Stimulated activated naive B cell treated with anti-CD40 and anti-IgM and Interleukin-4, amounts not matched to agents 10 μg/mL and 1 μg/mL and 100 μg/mL, for 72 hours (primary cell): ENCODE results near the gene SKAP1.

Experiments
- ATAC-seq, 2 donors: fragments of 150-1000 bp; cut with Tn5 transposase; replicated peaks; 2 replicates each; pipeline ENCODE4 v1.10.0; 2021; ENCODE audit warnings: moderate library complexity in 1 of 2
- DNase-seq: peaks from one replicate; pipeline ENCODE4 v3.0.0; 2021
- H3K27ac Mint-ChIP-seq: one replicate; pipeline ENCODE4 v1.8.0; 2022; ENCODE audit warnings: mild to moderate bottlenecking, mixed read lengths
- H3K27me3 Mint-ChIP-seq, 2 donors: one replicate each; pipeline ENCODE4 v1.8.0; 2022; ENCODE audit warnings: mixed read lengths in 2 of 2
- H3K36me3 Mint-ChIP-seq, 2 donors: one replicate each; pipeline ENCODE4 v1.8.0; 2022; ENCODE audit warnings: mixed read lengths in 2 of 2, mild to moderate bottlenecking in 1 of 2
- H3K4me1 Mint-ChIP-seq, 2 donors: one replicate each; pipeline ENCODE4 v1.8.0; 2022; ENCODE audit warnings: mixed read lengths in 2 of 2, mild to moderate bottlenecking in 1 of 2
- H3K4me3 Mint-ChIP-seq, 2 donors: one replicate each; pipeline ENCODE4 v1.8.0; 2022; ENCODE audit warnings: mild to moderate bottlenecking in 2 of 2, mixed read lengths in 2 of 2, moderate library complexity in 1 of 2
- H3K9me3 Mint-ChIP-seq, 2 donors: one replicate each; pipeline ENCODE4 v1.8.0; 2022; ENCODE audit warnings: mixed read lengths in 2 of 2, mild to moderate bottlenecking in 1 of 2

SKAP1 gene

DNA sequence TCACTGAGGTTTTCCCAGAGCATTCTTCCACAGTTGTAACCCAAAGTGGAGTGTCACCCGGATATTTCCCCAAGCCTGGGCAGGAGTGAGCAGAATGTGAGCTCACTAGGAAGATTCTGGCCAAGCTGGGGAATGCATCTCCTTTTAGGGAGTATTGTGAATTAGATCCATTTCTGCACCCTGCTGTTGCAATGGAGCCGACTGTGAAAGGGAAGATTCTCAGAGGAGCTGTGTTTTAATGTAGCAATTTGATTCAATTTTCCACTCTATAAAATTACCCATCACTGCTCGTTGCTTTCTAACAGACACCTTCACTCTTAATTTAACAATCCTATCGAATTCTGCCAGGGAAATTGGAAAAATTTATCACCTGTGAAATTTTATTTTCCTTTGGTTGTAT, 251.7 kb downstream of the SKAP1 start:
- Mint-ChIP-seq H3K36me3 (peaks cover 28 to 58% of the 10 kb centered on the region in 2 donors), H3K4me3 (no peak overlapping the region), H3K9me3 (no peaks in the 10 kb centered on the region), H3K4me1 (peaks cover 4 to 15% of the 10 kb centered on the region in 2 donors), H3K27ac (no peak overlapping the region), H3K27me3 (no peaks in the 10 kb centered on the region)
- no peak for ATAC-seq
- no peak for DNase-seq

DNA sequence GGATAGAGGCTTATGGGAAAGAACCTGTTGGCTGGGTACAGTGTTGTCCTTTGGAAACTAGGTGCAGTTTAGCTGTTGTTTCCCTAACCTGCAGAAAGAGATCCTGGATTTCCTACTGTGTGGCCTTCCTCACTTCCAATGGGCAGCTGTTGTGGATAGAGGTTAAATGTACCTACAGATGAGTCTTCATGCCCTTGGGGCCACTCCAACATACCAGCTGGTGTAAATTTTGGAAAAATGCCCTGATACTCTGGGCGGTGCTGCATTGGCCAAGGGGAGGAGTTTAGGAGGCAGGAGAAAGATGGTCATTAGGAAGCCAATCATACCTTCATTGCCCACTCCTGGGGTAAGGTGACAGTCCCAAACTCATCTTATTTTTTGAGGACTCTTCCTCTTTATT, 252.2 kb downstream of the SKAP1 start:
- Mint-ChIP-seq H3K36me3 (peaks cover 25 to 55% of the 10 kb centered on the region in 2 donors), H3K27me3 (no peaks in the 10 kb centered on the region), H3K4me3 (no peak overlapping the region), H3K27ac (no peak overlapping the region), H3K9me3 (no peaks in the 10 kb centered on the region), H3K4me1 (peaks cover 4 to 15% of the 10 kb centered on the region in 2 donors)
- DNase-seq (no peak), ATAC-seq (no peak)

DNA sequence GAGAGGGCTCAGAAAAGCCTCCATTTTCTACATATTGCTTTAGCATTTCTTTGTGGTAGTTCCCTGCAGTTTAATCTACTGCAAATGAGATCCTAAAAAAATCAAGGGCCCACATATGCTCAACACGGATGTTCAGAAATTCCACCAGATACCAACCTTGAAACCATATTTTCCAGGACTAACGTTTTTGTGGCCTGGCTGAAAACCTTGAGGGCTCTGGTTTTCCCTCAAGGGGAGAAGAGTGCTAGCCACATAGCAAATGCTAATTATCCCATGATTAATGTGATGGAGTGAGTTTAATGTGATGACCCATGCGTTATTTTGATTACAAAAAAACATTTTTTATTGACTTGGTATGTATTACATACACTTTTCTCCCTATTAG, 253.6 kb downstream of the SKAP1 start:
- H3K36me3 Mint-ChIP-seq, result peaks cover 24 to 53% of the 10 kb centered on the region in 2 donors
- DNase-seq (no peak), ATAC-seq (no peak)
- no peaks in the 10 kb centered on the region for H3K9me3 Mint-ChIP-seq
- H3K4me3 Mint-ChIP-seq, result no peak overlapping the region
- no peaks in the 10 kb centered on the region for H3K27me3 Mint-ChIP-seq
- H3K4me1 Mint-ChIP-seq, result peaks cover 4 to 15% of the 10 kb centered on the region in 2 donors
- H3K27ac Mint-ChIP-seq, result no peak overlapping the region

DNA sequence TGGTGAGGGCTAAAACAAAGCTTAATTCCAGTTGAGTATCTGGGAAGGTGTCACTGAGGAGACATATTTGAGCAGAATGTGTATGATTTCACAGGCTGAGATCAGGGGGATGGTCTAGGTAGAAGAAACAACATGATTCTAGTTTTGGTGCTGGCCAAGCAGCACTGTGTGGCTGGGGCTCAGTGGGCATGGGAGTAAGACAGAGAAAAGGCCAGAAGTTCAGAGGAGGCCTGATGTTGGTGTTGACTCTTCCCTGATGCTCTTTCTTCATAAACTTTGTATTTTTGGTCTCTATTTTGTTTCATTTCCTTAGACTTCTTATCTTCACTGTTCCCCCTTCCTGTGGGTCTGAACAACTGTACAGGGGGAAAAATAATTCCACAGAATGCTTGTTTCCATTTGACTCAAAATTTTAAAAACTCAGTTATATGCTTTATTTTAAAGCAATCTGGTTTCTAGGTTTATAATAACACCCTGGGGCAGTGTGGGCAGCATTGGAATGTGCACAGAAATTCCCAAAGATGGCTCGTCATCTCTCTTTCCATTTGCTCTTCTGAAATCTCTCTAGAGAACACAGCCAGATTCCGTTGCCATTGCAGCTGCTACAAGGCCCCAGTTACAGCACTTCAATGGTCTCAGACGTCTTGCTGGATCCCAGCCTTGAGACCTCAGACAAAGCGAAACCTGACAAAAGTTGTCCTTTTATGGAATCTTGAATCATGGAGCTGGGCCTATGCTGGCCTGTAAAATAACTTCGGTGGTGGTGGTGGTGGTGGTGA, 254.1 kb downstream of the SKAP1 start:
- H3K4me3 Mint-ChIP-seq, result no peak overlapping the region
- no peak for ATAC-seq
- H3K27ac Mint-ChIP-seq, result no peak overlapping the region
- peaks cover 4 to 15% of the 10 kb centered on the region in 2 donors for H3K4me1 Mint-ChIP-seq
- peaks cover 26 to 54% of the 10 kb centered on the region in 2 donors for H3K36me3 Mint-ChIP-seq
- DNase-seq, result no peak
- no peaks in the 10 kb centered on the region for H3K27me3 Mint-ChIP-seq
- no peaks in the 10 kb centered on the region for H3K9me3 Mint-ChIP-seq

DNA sequence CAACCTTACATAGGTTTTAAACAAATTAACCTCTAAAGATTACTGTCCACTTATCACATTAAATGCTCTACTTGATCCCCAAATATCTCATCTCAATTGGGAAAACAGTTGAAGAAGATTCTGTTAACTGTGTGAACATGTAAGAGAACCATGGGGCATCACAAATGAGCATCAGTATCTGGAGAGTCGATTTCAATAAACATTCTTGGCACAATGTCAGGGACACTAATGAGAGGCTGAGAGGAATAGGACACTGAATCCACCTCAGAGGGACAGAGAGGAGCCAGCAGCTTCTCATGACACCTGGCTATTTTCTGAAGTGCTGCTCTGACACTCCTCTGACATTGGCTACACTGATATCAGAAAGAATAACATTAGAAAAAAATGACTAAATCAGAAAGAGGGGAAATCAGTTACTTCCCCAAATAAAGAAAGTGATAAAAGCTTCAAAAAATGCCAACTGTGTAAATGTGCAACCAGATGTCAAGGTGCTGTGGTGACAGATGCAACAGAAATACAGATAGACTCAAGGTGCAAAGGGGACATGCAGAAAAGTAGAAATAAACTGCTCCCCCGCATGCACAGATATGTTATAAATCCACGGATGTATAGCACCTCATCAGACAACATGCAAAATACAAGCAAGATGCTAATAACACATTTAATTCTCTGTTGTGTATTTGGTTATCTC, 255.0 kb downstream of the SKAP1 start:
- ATAC-seq (peak in 1 of 2 donors; percentile 25), DNase-seq (no peak)
- H3K27me3 Mint-ChIP-seq, result no peaks in the 10 kb centered on the region
- H3K9me3 Mint-ChIP-seq, result no peaks in the 10 kb centered on the region
- no peak overlapping the region for H3K4me3 Mint-ChIP-seq
- no peak overlapping the region for H3K27ac Mint-ChIP-seq
- peaks cover 4 to 15% of the 10 kb centered on the region in 2 donors for H3K4me1 Mint-ChIP-seq
- H3K36me3 Mint-ChIP-seq, result peaks cover 24 to 51% of the 10 kb centered on the region in 2 donors

DNA sequence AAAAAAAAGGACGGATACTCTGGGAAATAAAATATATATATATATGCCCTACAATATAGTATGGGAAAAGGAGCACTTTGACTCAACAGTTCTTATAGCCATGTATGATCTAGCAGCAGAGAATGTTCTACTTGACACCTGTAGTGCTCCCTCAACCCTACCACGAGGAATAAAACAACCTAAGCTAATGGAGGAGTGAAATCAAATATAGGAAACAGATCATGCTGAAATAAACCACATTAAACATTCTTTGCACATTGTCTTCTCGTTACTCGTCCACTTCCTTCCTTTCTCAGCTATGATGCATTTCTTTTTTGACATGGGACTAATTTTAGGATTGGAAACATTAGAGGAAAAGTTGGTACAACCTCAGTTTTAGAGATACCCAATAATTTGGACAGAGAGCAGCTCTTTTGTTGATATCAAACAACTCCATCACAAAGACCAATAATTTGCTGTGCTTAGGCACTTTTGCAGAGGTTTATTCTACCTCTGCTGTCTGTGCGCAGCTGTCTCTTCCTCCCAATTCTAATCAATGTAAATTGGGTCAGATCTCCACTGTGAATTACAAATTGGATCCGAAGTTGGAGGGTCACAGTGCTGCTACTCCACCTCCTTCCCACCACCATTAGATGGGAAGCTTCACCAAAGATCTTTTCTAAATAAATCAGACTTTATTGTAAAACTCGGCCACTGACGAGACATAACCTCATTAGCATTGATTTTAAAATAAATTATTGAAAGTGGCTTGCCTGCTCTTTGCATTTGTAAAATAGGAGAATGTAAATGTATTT, 256.6 kb downstream of the SKAP1 start:
- Mint-ChIP-seq H3K36me3 (peaks cover 14 to 40% of the 10 kb centered on the region in 2 donors), H3K9me3 (no peaks in the 10 kb centered on the region), H3K27me3 (no peaks in the 10 kb centered on the region), H3K4me1 (peaks cover 4 to 15% of the 10 kb centered on the region in 2 donors), H3K27ac (no peak overlapping the region), H3K4me3 (no peak overlapping the region)
- no peak for DNase-seq
- no peak for ATAC-seq

DNA sequence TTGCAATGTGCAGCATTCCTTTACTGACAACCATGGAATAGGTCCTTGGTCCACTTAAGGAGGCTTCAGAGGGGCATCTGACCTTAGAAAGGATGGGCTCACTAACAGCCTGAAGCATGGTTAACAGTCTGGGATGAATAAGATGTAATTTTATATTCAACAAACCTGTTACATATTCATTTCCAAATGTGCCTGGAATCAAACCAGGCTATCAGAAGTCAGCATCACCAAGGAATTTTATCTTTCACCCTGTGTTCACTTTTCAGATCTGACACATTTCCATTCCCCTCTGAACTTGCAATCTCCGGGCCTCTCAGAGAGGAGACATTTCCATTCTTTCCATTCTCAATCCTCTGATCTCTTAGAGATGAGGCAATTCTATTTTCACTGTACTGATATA, 260.1 kb downstream of the SKAP1 start:
- no peak for ATAC-seq
- peaks cover 16 to 21% of the 10 kb centered on the region in 2 donors for H3K36me3 Mint-ChIP-seq
- no peak for DNase-seq
- no peak overlapping the region for H3K4me3 Mint-ChIP-seq
- peaks cover 2% of the 10 kb centered on the region in 2 donors for H3K4me1 Mint-ChIP-seq
- H3K27ac Mint-ChIP-seq, result no peak overlapping the region
- H3K9me3 Mint-ChIP-seq, result no peaks in the 10 kb centered on the region
- no peaks in the 10 kb centered on the region for H3K27me3 Mint-ChIP-seq

DNA sequence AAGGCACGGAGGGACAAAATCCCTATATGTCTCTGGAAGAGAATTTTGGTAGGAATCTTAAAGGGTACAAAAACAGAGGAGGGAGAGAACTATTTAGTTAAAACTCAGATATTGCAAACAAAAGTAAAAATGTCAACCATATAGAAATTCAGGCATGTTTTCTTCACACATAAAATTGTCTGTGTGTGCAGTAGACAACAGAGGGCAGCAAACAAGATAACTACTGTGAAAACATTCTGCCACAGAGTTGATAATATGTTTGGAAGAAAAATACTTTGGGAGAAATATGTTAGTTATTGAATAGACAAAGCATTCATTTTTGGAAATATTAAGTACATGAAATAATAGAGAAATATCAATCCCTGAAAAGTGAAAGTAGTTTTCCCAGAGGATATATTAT, 266.2 kb downstream of the SKAP1 start:
- ATAC-seq, result no peak
- H3K4me3 Mint-ChIP-seq, result no peak overlapping the region
- H3K27me3 Mint-ChIP-seq, result no peaks in the 10 kb centered on the region
- H3K4me1 Mint-ChIP-seq, result no peaks in the 10 kb centered on the region
- H3K9me3 Mint-ChIP-seq, result no peaks in the 10 kb centered on the region
- no peak overlapping the region for H3K27ac Mint-ChIP-seq
- H3K36me3 Mint-ChIP-seq, result peaks cover 0 to 8% of the 10 kb centered on the region in 2 donors
- no peak for DNase-seq

DNA sequence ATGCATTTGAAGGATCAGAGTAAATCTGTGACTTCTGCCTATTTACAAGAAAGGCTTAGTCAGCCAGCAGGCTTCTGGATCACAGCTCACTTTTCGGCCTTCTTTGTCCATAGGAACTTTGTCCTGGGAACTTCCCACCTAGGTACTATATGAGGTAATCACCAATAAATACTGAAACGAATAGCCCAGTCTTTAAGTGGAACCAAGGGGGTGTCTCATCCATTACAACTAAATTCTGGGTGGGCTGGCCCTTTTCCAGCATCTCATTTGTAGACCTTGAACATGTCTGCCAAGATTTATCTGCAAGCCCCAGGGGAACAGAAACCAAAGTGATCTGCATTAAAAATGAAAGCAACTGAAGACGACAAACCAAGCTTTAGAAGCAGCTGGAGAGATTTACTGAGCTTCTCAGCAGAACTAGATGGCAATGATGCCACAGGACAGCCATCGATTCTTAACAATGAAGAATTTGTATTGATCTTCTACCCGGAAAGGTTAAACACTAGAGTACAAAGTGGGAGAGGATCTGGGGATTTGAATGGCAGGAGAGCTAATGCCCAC, 267.0 kb downstream of the SKAP1 start:
- DNase-seq, result no peak
- no peaks in the 10 kb centered on the region for H3K4me1 Mint-ChIP-seq
- H3K9me3 Mint-ChIP-seq, result no peaks in the 10 kb centered on the region
- H3K36me3 Mint-ChIP-seq, result peaks cover 0 to 7% of the 10 kb centered on the region in 2 donors
- no peaks in the 10 kb centered on the region for H3K27me3 Mint-ChIP-seq
- ATAC-seq, result no peak
- no peak overlapping the region for H3K27ac Mint-ChIP-seq
- no peak overlapping the region for H3K4me3 Mint-ChIP-seq

DNA sequence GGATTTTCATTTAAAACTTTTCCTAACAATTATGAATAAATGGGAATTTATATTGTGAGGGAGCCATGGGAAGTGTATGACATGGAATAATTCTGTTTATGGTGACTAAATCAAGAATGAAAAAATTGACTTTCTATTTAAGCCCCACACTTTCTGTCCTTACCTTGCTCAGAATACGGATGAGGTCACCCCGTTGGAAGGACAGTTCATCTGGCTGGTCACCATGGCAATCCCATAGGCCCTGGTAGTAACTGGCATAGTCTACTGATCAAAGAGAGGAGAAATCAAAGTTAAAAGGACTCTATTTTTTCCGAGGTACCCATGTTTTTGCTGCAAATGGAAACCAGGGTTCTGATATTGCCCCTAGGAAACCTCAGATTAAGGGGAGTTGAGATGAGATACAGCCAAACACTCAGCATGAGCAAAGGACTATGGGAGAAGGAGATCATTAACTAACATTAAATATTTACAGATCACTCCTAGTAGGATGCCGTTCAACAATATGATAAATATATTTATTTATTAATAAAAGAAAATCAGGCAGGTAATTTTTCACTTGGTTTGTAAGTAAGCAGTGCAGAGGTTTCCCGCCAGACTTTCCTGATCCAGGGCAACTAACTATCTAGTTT, 267.6 kb downstream of the SKAP1 start:
- ATAC-seq (no peak), DNase-seq (no peak)
- H3K27ac Mint-ChIP-seq, result no peak overlapping the region
- no peaks in the 10 kb centered on the region for H3K27me3 Mint-ChIP-seq
- H3K9me3 Mint-ChIP-seq, result no peaks in the 10 kb centered on the region
- H3K36me3 Mint-ChIP-seq, result peaks cover 0 to 7% of the 10 kb centered on the region in 2 donors
- H3K4me1 Mint-ChIP-seq, result no peaks in the 10 kb centered on the region
- H3K4me3 Mint-ChIP-seq, result no peak overlapping the region

DNA sequence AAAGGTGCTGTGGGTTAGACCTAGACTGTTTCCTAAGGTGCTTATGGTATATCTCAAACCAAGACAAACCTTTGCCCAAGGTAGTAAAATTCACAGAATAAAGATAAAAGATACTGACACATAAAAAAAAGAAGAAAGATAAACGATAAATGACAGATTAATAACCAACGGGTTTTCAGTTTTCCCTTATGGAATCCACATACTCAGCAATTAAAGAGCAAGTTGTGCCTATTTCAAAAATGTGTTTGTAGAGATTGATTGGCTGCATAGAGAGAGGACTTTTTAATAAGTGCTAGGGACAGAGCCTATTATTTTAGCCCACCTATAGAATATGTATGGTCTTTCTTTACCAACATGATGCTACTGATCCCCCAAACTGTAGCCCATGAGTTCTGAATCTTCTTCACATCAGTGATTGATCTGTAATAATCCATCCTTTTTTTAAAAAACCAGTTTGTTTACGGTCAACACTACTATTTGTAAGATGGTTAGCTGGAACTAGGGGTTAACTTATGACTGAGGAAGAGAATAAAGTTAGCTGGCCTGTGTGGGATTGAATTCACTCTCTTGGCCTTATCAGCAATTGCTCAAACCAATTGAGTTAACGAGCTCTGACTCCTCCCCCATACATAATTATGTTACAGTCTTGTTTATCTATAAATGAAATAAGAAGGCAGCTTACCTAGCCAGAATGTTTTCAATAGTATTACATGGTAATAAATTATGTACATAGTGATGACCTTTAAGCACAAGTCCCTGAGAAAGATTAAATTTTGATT, 268.7 kb downstream of the SKAP1 start:
- ATAC-seq (no peak), DNase-seq (no peak)
- Mint-ChIP-seq H3K9me3 (no peaks in the 10 kb centered on the region), H3K27ac (no peak overlapping the region), H3K4me1 (no peaks in the 10 kb centered on the region), H3K27me3 (no peaks in the 10 kb centered on the region), H3K4me3 (no peak overlapping the region), H3K36me3 (peaks cover 4 to 10% of the 10 kb centered on the region in 2 donors)

DNA sequence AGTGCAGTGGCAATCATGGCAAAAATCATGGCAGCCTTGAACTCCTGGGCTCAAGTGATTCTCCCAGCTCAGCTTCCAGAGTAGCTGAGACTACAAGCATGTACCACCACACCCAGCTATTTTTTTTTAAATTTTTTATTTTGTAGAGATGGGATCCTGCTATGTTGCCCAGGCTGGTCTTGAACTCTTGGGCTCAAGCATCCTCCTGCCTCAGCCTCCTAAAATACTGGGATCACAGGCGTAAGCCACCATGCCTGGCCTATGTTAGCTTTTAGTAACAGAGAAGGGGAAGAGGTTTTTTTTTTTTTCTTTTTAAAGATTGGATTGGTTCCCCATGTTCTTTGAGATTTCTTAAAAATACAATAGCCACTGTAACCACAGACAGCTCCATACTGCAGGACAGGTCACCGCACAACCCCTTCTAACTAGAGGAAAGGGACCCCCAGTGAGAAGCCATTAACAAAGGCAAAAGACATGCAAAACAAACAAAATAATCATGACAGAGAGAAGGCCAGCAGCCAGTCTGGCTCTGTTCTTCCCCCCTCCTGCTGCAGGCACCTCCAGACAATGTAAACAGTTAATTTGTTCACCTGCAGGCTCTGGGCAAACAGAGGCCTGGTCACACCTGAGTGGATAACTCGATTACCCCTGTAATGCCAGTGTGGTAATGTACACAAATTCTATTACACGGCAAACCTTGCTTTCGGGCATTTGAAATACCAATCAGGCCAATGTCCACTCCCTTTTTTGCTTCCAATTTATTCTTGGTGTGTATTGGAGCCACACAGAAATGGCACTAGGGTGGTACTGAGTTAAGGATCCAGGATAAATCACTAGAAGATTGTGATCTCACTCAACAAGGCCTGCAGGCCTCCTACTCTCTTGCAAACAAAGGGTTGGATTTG, 269.6 kb downstream of the SKAP1 start:
- no peak for ATAC-seq
- DNase-seq, result no peak
- H3K27me3 Mint-ChIP-seq, result no peaks in the 10 kb centered on the region
- no peaks in the 10 kb centered on the region for H3K9me3 Mint-ChIP-seq
- no peak overlapping the region for H3K27ac Mint-ChIP-seq
- H3K36me3 Mint-ChIP-seq, result peaks cover 8 to 14% of the 10 kb centered on the region in 2 donors
- H3K4me1 Mint-ChIP-seq, result no peaks in the 10 kb centered on the region
- no peak overlapping the region for H3K4me3 Mint-ChIP-seq

DNA sequence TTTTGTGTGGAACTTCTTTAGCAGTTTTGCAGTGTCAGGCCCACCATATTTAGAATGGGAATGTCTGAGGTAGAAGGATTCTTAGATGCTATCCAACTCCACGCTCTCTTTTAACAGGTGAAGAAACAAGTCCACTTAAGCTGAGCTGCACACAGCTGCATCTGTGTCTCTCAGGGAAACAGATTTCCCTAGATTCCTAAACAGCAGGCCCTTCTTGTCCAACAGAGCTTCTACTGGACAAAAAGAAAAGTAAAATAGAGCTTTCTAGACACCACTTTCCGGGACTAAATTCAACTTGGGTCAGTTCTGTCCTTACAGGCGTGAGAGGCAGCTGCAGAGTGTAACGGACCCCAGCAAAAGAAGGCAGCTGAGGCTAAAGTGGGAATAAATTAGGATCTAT, 270.8 kb downstream of the SKAP1 start:
- peaks cover 10 to 17% of the 10 kb centered on the region in 2 donors for H3K36me3 Mint-ChIP-seq
- no peaks in the 10 kb centered on the region for H3K4me1 Mint-ChIP-seq
- H3K27me3 Mint-ChIP-seq, result no peaks in the 10 kb centered on the region
- H3K9me3 Mint-ChIP-seq, result no peaks in the 10 kb centered on the region
- H3K4me3 Mint-ChIP-seq, result no peak overlapping the region
- no peak overlapping the region for H3K27ac Mint-ChIP-seq
- DNase-seq (no peak), ATAC-seq (no peak)
